Esophagus muscularis mucosa (tissue), 4 donors: Measurements from ENCODE around the gene TMED5. TPM values are rescaled to one million over a fixed set of nuclear protein-coding genes. Genes with fewer than 3 reads are reported as not detected.
"Not testable (repeated sequence)": the region's sequence is repeated elsewhere in the genome, so short reads cannot be mapped to it uniquely, and the experiment has no call there.

Source experiments
- DNase-seq: peaks from one replicate; pipeline ENCODE4 v3.0.0-alpha.2; 2017; ENCODE audit errors: extremely low spot score
- H3K27ac ChIP-seq, 4 donors: fragments of 200-600 bp; sonication (generic); replicated peaks in 1 of 4; 1 replicate in 3 of 4; 2 replicates in 1 of 4; pipeline ENCODE4 v1.5.1; 2016 to 2019; ENCODE audit warnings: mild to moderate bottlenecking in 1 of 4
- H3K27me3 ChIP-seq, 4 donors: fragments of 200-600 bp; sonication (generic); one replicate each; pipeline versions ENCODE4 v1.5.1 to v1.6.0; 2016 to 2019
- H3K36me3 ChIP-seq, 4 donors: fragments of 200-600 bp; sonication (generic); one replicate each; pipeline ENCODE4 v1.5.1; 2016 to 2019
- H3K4me1 ChIP-seq, 4 donors: fragments of 200-600 bp; sonication (generic); one replicate each; pipeline ENCODE4 v1.5.1; 2016 to 2019
- H3K4me3 ChIP-seq, 4 donors: fragments of 200-600 bp; sonication (generic); 1 replicate in 2 of 4; 2 replicates in 2 of 4; pipeline ENCODE4 v1.5.1; 2016 to 2019; ENCODE audit warnings: mild to moderate bottlenecking in 4 of 4, moderate library complexity in 1 of 4
- H3K9me3 ChIP-seq, 4 donors: fragments of 200-600 bp; sonication (generic); 1 replicate in 3 of 4; 2 replicates in 1 of 4; pipeline ENCODE4 v1.5.1; 2016 to 2019
- CTCF ChIP-seq, 3 experiments: fragments of 200-600 bp in 2 of 3; fragments of 450-650 bp in 1 of 3; sonication (generic) in 2 of 3; IDR thresholded peaks; one replicate each; pipeline ENCODE4 v1.5.1; 2017 to 2019; ENCODE audit warnings: antibody characterized with exemption in 3 of 3, mild to moderate bottlenecking in 2 of 3, moderate library complexity in 1 of 3
- EP300 ChIP-seq: sonication (generic); formaldehyde crosslinking; IDR thresholded peaks from one replicate; pipeline ENCODE4 v1.6.1; 2017; ENCODE audit warnings: antibody characterized with exemption
- POLR2A ChIP-seq: fragments of 450-650 bp; IDR thresholded peaks from one replicate; pipeline ENCODE4 v1.6.1; 2017; ENCODE audit warnings: antibody characterized with exemption, moderate library complexity, mild to moderate bottlenecking, low read depth
- POLR2AphosphoS5 ChIP-seq, 2 donors: sonication (generic); formaldehyde crosslinking; IDR thresholded peaks; one replicate each; pipeline ENCODE4 v1.6.1; 2017; ENCODE audit warnings: antibody characterized with exemption in 2 of 2
- WGBS: methylation state at CpG from one replicate; pipeline ENCODE4 v1.1.5; 2018; 5-methylcytosine and 5-hydroxymethylcytosine counted together
- intact Hi-C: fragments of 100-400 bp; cut with DNase I; formaldehyde crosslinking; loops from one replicate; pipeline ENCODE4 v1.15.1; 2023
- total RNA-seq, 4 donors: library from RNA; depleted of rRNA; stranded (reverse); fragments of >200 nt; gene quantifications; one replicate each; pipeline versions ENCODE4 v1.1.0 to v1.2.1, GENCODE V29; 2016

Gene TMED5
- total RNA-seq, 4 donors from 2014 or later: 45.7 to 72.6 (median 59.2) TPM

GRCh38 chr1:93172778-93173177, 7.4 kb downstream of the TMED5 start:
- H3K27me3 ChIP-seq: no peaks in the 10 kb centered on the region
- H3K36me3 ChIP-seq: peaks cover 0 to 9% (median 2%) of the 10 kb centered on the region in 4 donors
- no peak overlapping the region for H3K4me3 ChIP-seq
- intact Hi-C loops: no loop called here
- H3K9me3 ChIP-seq: no peaks in the 10 kb centered on the region
- H3K27ac ChIP-seq: no peak overlapping the region
- 24% methylated on average over 1 of the region's 1 CpG for WGBS
- no peak for DNase-seq
- peaks cover 23 to 64% (median 49%) of the 10 kb centered on the region in 4 donors for H3K4me1 ChIP-seq
- no peak for TF ChIP-seq CTCF (IDR thresholded peaks at IDR 0.05)
- no peak for TF ChIP-seq POLR2AphosphoS5 (IDR thresholded peaks at IDR 0.05)
- no peak for TF ChIP-seq POLR2A
- TF ChIP-seq EP300: no peak

- H3K27ac ChIP-seq: no peak overlapping the region
- no peaks in the 10 kb centered on the region for H3K27me3 ChIP-seq
- intact Hi-C loops: no loop called here
- no peaks in the 10 kb centered on the region for H3K9me3 ChIP-seq
- no peak overlapping the region for H3K4me3 ChIP-seq
- 17% methylated on average over 1 of the region's 1 CpG for WGBS
- H3K36me3 ChIP-seq: peaks cover 0 to 9% (median 2%) of the 10 kb centered on the region in 4 donors
- no peak for DNase-seq
- peaks cover 16 to 52% (median 38%) of the 10 kb centered on the region in 4 donors for H3K4me1 ChIP-seq
- TF ChIP-seq CTCF (IDR thresholded peaks at IDR 0.05) (no peak), POLR2A (no peak), EP300 (no peak)
These were observed 8.6 kb downstream of the TMED5 start for GRCh38 chr1:93171549-93172034.

GRCh38 chr1:93170141-93170678, 10.0 kb downstream of the TMED5 start:
- H3K36me3 ChIP-seq, H3K9me3 ChIP-seq, DNase-seq, H3K4me3 ChIP-seq, H3K27me3 ChIP-seq, H3K27ac ChIP-seq, intact Hi-C loops: not testable (repeated sequence)
- 97% methylated on average over 15 of the region's 36 CpGs for WGBS
- peaks cover 16 to 39% (median 29%) of the 10 kb centered on the region in 4 donors for H3K4me1 ChIP-seq

GRCh38 chr1:93167006-93167405, 13.2 kb downstream of the TMED5 start:
- Histone ChIP-seq H3K4me3 (no peak overlapping the region), H3K4me1 (peaks cover under 1 to 19% (median 11%) of the 10 kb centered on the region in 4 donors), H3K27ac (no peak overlapping the region), H3K27me3 (no peaks in the 10 kb centered on the region), H3K9me3 (no peaks in the 10 kb centered on the region), H3K36me3 (peaks cover 0 to 4% (median 0%) of the 10 kb centered on the region in 4 donors)
- DNase-seq: no peak
- TF ChIP-seq EP300 (no peak), POLR2AphosphoS5 (IDR thresholded peaks at IDR 0.05) (no peak), CTCF (IDR thresholded peaks at IDR 0.05) (no peak), POLR2A (no peak)
- intact Hi-C loops: no loop called here

- H3K9me3 ChIP-seq, intact Hi-C loops, H3K4me3 ChIP-seq, H3K36me3 ChIP-seq, H3K27me3 ChIP-seq, H3K27ac ChIP-seq, DNase-seq: not testable (repeated sequence)
- WGBS: 100% methylated on average over 1 of the region's 1 CpG
- peaks cover 4 to 17% (median 7%) of the 10 kb centered on the region in 4 donors for H3K4me1 ChIP-seq
These were observed 14.3 kb downstream of the TMED5 start for GRCh38 chr1:93165895-93166294.

GRCh38 chr1:93164816-93165215, 15.4 kb downstream of the TMED5 start:
- intact Hi-C loops: no loop called here
- TF ChIP-seq POLR2A: no peak
- TF ChIP-seq POLR2AphosphoS5 (IDR thresholded peaks at IDR 0.05): no peak
- no peak for TF ChIP-seq EP300
- no peak for TF ChIP-seq CTCF (IDR thresholded peaks at IDR 0.05)
- DNase-seq: no peak
- peaks cover 4 to 11% (median 6%) of the 10 kb centered on the region in 4 donors for H3K4me1 ChIP-seq
- H3K27ac ChIP-seq: no peak overlapping the region
- peaks cover 0 to 6% (median 2%) of the 10 kb centered on the region in 4 donors for H3K36me3 ChIP-seq
- H3K4me3 ChIP-seq: no peak overlapping the region
- no peaks in the 10 kb centered on the region for H3K27me3 ChIP-seq
- no peaks in the 10 kb centered on the region for H3K9me3 ChIP-seq
- 94% methylated on average over 2 of the region's 2 CpGs for WGBS

- WGBS: 93% methylated on average over 8 of the region's 8 CpGs
- Histone ChIP-seq H3K4me1 (peaks cover 4 to 11% (median 6%) of the 10 kb centered on the region in 4 donors), H3K36me3 (peaks cover 5 to 20% (median 15%) of the 10 kb centered on the region in 4 donors)
- H3K9me3 ChIP-seq, intact Hi-C loops, H3K27me3 ChIP-seq, H3K27ac ChIP-seq, DNase-seq, H3K4me3 ChIP-seq: not testable (repeated sequence)
These were observed 16.9 kb downstream of the TMED5 start for GRCh38 chr1:93163314-93163713.
